Mesendoderm (in vitro differentiated cells): ENCODE measurements around the gene ATP6V0C.

Experiments
- DNase-seq: peaks from one replicate; pipeline ENCODE4 v3.0.0; 2013
- H2AK5ac ChIP-seq: 2 replicates; pipeline ENCODE4 v1.6.1; 2013; ENCODE audit warnings: low read length, inconsistent platforms
- H2BK120ac ChIP-seq: 2 replicates; pipeline ENCODE4 v1.6.1; 2013; ENCODE audit warnings: low read depth, mild to moderate bottlenecking, low read length, moderate library complexity, mixed read lengths
- H2BK15ac ChIP-seq: replicated peaks from 2 replicates; pipeline ENCODE4 v1.6.1; 2013; ENCODE audit warnings: low read depth, mild to moderate bottlenecking, moderate library complexity
- H2BK5ac ChIP-seq: 2 replicates; pipeline ENCODE4 v1.6.1; 2013; ENCODE audit warnings: low read length, inconsistent platforms
- H3K18ac ChIP-seq: 2 replicates; pipeline ENCODE4 v1.6.1; 2013; ENCODE audit warnings: mild to moderate bottlenecking, low read length, mixed read lengths
- H3K23ac ChIP-seq: one replicate; pipeline ENCODE4 v1.6.1; 2013; ENCODE audit warnings: low read length
- H3K27ac ChIP-seq: 2 replicates; pipeline ENCODE4 v1.5.1; 2013; ENCODE audit warnings: low read depth, mild to moderate bottlenecking, inconsistent platforms, low read length, moderate library complexity
- H3K27me3 ChIP-seq: 2 replicates; pipeline ENCODE4 v1.6.1; 2013; ENCODE audit warnings: low read length, control low read depth, mild to moderate bottlenecking, inconsistent platforms; ENCODE audit not compliant: insufficient read depth, poor library complexity
- H3K36me3 ChIP-seq: 2 replicates; pipeline ENCODE4 v1.6.1; 2013; ENCODE audit warnings: low read length, inconsistent platforms; ENCODE audit not compliant: control insufficient read depth, insufficient read depth
- H3K4ac ChIP-seq: one replicate; pipeline ENCODE4 v1.6.1; 2013; ENCODE audit warnings: low read depth, mild to moderate bottlenecking, low read length, moderate library complexity
- H3K4me1 ChIP-seq: 2 replicates; pipeline ENCODE4 v1.6.1; 2013; ENCODE audit warnings: low read depth, low read length, inconsistent platforms; ENCODE audit not compliant: control insufficient read depth
- H3K4me2 ChIP-seq: 2 replicates; pipeline ENCODE4 v1.6.1; 2013; ENCODE audit warnings: low read length
- H3K4me3 ChIP-seq: 2 replicates; pipeline ENCODE4 v1.5.1; 2013; ENCODE audit warnings: mild to moderate bottlenecking, low read length
- H3K56ac ChIP-seq: one replicate; pipeline ENCODE4 v1.6.1; 2013; ENCODE audit warnings: low read length
- H3K79me1 ChIP-seq: 2 replicates; pipeline ENCODE4 v1.6.1; 2013; ENCODE audit warnings: low read length, inconsistent platforms
- H3K79me2 ChIP-seq: 2 replicates; pipeline ENCODE4 v1.6.1; 2013; ENCODE audit warnings: mild to moderate bottlenecking, low read length; ENCODE audit not compliant: control insufficient read depth, insufficient read depth
- H3K9ac ChIP-seq: 2 replicates; pipeline ENCODE4 v1.6.1; 2013; ENCODE audit warnings: low read length, inconsistent platforms
- H4K5ac ChIP-seq: one replicate; pipeline ENCODE4 v1.6.1; 2013; ENCODE audit warnings: low read length
- H4K8ac ChIP-seq: one replicate; pipeline ENCODE4 v1.6.1; 2013; ENCODE audit warnings: low read depth, mild to moderate bottlenecking, control low read depth, low read length, moderate library complexity
- whole genome bisulfite sequencing: extraction: QIAGEN DNeasy Blood & Tissue Kit; methylation state at CpG from one replicate; pipeline ENCODE4 v1.1.7; 2013; ENCODE audit warnings: low lambda C conversion rate, missing lambda C conversion rate; ENCODE audit not compliant: insufficient coverage; ENCODE audit errors: extremely low coverage; 5-methylcytosine and 5-hydroxymethylcytosine counted together

Gene ATP6V0C

DNA sequence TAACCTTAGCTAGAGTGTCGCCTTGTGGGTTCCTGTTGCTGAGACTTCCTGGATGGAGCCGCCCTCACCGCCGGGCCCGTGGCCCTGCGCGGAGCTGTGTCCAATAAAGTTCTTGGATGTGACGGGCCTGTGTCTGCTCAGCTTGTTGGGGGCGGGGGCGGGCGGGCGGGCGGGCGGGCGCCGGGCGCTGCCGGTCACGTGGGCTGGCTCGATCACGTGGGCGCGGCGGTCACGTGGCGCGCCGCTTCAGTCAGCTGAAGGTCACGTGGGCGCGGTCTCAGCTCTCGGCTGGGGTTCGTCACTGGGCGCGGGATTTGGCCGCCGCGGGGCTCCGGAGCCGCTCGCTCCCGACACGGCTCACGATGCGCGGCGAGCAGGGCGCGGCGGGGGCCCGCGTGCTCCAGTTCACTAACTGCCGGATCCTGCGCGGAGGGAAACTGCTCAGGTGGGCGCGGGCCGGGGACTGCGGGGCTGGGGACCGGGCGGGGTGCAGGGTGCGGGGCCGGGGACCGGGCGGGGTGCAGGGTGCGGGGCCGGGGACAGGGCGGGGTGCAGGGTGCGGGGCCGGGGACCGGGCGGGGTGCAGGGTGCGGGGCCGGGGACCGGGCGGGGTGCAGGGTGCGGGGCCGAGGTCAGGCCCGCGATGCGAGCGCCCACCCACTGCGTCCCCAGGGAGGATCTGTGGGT, 6.5 kb downstream of the ATP6V0C start, which contains the start of gene AMDHD2:
AMDHD2 (plus strand) TSS at position 275 of the 687 bp plus-strand sequence; CDS start at position 363, 88 bp downstream.
- H3K27ac ChIP-seq = no peak within 1 kb of the TSS
- H4K5ac ChIP-seq = no peak within 1 kb of the TSS
- H2BK5ac ChIP-seq = no peak within 1 kb of the TSS
- H3K79me1 ChIP-seq = peaks cover 13% of the 10 kb centered on the region
- H3K79me2 ChIP-seq = peaks cover 40% of the 10 kb centered on the region
- peak within 1 kb of the TSS; percentile 85 for H3K9ac ChIP-seq
- no peak within 1 kb of the TSS for H4K8ac ChIP-seq
- H3K27me3 ChIP-seq = no peaks in the 10 kb centered on the region
- peak within 1 kb of the TSS; percentile 65 for H3K4me3 ChIP-seq
- no peak within 1 kb of the TSS for H3K18ac ChIP-seq
- H3K4me2 ChIP-seq = peak within 1 kb of the TSS; percentile 81
- no peak within 1 kb of the TSS for H2BK15ac ChIP-seq
- peak within 1 kb of the TSS; percentile 85 for H3K56ac ChIP-seq
- H3K23ac ChIP-seq = no peak within 1 kb of the TSS
- peak within 1 kb of the TSS; percentile 56 for H3K4ac ChIP-seq
- H3K36me3 ChIP-seq = no peaks in the 10 kb centered on the region
- no CpG with 5 or more reads among the region's 83 CpGs for WGBS
- H2AK5ac ChIP-seq = no peak within 1 kb of the TSS
- DNase-seq = peak; percentile 93
- H2BK120ac ChIP-seq = no peak within 1 kb of the TSS
- no peaks in the 10 kb centered on the region for H3K4me1 ChIP-seq

DNA sequence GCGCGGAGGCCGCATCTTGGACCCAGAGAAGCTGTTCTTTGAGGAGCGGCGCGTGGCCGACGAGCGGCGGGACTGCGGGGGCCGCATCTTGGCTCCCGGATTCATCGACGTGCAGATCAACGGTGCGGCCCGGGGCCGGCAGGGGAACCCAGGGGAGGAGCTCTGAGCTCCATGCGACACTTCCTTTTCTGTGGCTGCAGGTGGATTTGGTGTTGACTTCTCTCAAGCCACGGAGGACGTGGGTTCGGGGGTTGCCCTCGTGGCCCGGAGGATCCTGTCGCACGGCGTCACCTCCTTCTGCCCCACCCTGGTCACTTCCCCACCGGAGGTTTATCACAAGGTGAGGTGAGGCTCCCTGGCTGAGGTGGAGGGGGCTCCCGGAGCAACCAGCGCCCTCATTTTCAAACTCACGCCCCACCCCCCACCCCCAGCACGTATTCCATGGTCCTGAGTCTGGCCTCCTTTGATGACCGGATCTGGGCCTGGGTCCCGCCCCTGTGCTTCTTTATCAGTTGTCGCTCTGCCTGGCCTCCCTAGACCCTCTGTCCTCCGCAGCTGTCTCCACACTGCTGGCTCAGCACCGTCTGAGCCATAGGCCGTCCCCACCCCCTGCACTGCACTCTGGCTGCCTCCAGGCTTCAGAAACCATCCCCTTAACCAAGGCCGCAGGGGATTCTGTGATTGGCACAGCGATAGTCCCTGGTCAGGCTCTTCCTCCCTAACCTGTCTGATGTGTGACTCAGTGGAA, 7.2 kb downstream of the ATP6V0C start:
- peaks cover 10% of the 10 kb centered on the region for H3K79me1 ChIP-seq
- H3K27me3 ChIP-seq = no peaks in the 10 kb centered on the region
- no peak overlapping the region for H2AK5ac ChIP-seq
- H4K8ac ChIP-seq = no peak overlapping the region
- DNase-seq = peak; percentile 68
- H3K23ac ChIP-seq = no peak overlapping the region
- WGBS = no CpG with 5 or more reads among the region's 41 CpGs
- no peak overlapping the region for H3K27ac ChIP-seq
- no peak overlapping the region for H2BK15ac ChIP-seq
- H3K4ac ChIP-seq = peak overlapping the region; percentile 56
- H3K18ac ChIP-seq = no peak overlapping the region
- no peaks in the 10 kb centered on the region for H3K4me1 ChIP-seq
- no peak overlapping the region for H2BK120ac ChIP-seq
- H3K4me3 ChIP-seq = peak overlapping the region; percentile 65
- no peaks in the 10 kb centered on the region for H3K36me3 ChIP-seq
- H2BK5ac ChIP-seq = no peak overlapping the region
- peak overlapping the region; percentile 81 for H3K4me2 ChIP-seq
- peak overlapping the region; percentile 85 for H3K9ac ChIP-seq
- H4K5ac ChIP-seq = no peak overlapping the region
- H3K56ac ChIP-seq = peak overlapping the region; percentile 82
- H3K79me2 ChIP-seq = peaks cover 33% of the 10 kb centered on the region

DNA sequence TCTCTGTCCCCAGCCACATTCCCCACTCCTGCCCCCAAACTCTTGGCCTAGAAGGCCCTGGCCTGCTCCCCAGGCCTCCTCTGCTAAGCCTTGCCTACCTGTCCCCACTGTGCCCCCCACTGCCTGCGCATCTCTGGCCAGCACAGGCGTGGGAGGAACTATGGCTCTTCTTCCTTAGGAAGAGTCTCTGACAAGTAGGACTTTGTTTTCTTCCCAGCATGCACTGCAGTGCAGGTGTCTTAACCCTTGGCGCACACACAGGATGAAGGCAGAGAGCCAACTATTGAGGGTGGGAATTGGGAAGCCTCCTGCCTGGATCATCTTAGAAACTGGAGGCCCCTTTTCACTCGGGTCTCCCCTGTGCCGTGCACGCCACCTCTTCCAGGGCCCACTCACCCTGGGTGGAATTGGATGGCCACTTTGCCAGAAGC, 10.1 kb downstream of the ATP6V0C start:
- WGBS = no CpG with 5 or more reads among the region's 6 CpGs
- H3K79me1 ChIP-seq = peaks cover 3% of the 10 kb centered on the region

DNA sequence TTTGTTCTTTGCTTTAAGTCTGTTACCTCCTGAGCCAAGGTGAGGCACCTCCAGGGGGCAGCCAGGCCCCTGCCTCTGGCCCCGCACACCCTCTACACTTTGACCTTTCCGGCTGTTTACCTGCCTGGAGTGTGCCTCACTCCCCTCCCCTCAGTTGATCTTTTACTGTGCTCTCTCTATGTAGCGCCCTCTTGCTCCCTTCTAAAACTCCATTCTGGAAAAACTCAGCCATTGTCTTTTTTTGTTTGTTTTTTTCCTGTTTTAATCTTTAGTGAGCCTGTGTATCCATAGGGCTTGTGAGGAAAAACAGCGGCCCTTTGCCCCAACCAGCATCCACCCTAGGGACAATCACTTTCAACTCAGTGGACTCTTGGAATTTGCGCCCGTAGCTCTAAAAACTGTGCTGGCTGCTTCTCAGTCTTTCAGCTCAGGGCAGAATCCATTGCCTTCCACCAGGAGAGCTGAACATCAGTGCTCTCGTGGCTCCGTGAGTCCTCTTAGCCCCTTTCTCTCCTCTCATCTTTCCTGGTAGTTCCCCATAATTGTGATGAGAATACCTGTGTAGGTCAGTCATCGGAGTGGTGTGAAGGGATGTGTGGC, 10.7 kb downstream of the ATP6V0C start:
- H3K9ac ChIP-seq = no peak overlapping the region
- no CpG with 5 or more reads among the region's 9 CpGs for WGBS
- no peak overlapping the region for H3K4me3 ChIP-seq
- no peak overlapping the region for H3K4ac ChIP-seq
- H2BK5ac ChIP-seq = no peak overlapping the region
- H3K4me2 ChIP-seq = no peak overlapping the region
- H3K27me3 ChIP-seq = no peaks in the 10 kb centered on the region
- no peak for DNase-seq
- H3K79me2 ChIP-seq = no peaks in the 10 kb centered on the region
- no peak overlapping the region for H2AK5ac ChIP-seq
- H3K56ac ChIP-seq = no peak overlapping the region
- no peak overlapping the region for H2BK120ac ChIP-seq
- no peak overlapping the region for H4K5ac ChIP-seq
- H3K23ac ChIP-seq = no peak overlapping the region
- no peak overlapping the region for H2BK15ac ChIP-seq
- no peak overlapping the region for H3K18ac ChIP-seq
- H3K79me1 ChIP-seq = peaks cover 3% of the 10 kb centered on the region
- H3K27ac ChIP-seq = no peak overlapping the region
- no peak overlapping the region for H4K8ac ChIP-seq
- peaks cover 2% of the 10 kb centered on the region for H3K36me3 ChIP-seq
- H3K4me1 ChIP-seq = no peaks in the 10 kb centered on the region

More for the DNA sequence above, 10.1 kb downstream of the ATP6V0C start:
- H2BK120ac ChIP-seq = no peak overlapping the region
- H3K4ac ChIP-seq = no peak overlapping the region
- no peak for DNase-seq
- no peaks in the 10 kb centered on the region for H3K4me1 ChIP-seq
- H3K27me3 ChIP-seq = no peaks in the 10 kb centered on the region
- no peak overlapping the region for H3K56ac ChIP-seq
- H3K4me3 ChIP-seq = no peak overlapping the region
- no peak overlapping the region for H2BK15ac ChIP-seq
- H3K9ac ChIP-seq = no peak overlapping the region
- H3K79me2 ChIP-seq = peaks cover 5% of the 10 kb centered on the region
- peaks cover 2% of the 10 kb centered on the region for H3K36me3 ChIP-seq
- H4K8ac ChIP-seq = no peak overlapping the region
- H3K23ac ChIP-seq = no peak overlapping the region
- no peak overlapping the region for H4K5ac ChIP-seq
- no peak overlapping the region for H2BK5ac ChIP-seq
- H3K27ac ChIP-seq = no peak overlapping the region
- H3K18ac ChIP-seq = no peak overlapping the region
- H3K4me2 ChIP-seq = no peak overlapping the region
- H2AK5ac ChIP-seq = no peak overlapping the region

- H3K9ac ChIP-seq = no peak overlapping the region
- no CpG with 5 or more reads among the region's 8 CpGs for WGBS
- no peaks in the 10 kb centered on the region for H3K27me3 ChIP-seq
- no peak overlapping the region for H3K18ac ChIP-seq
- no peak overlapping the region for H3K4me3 ChIP-seq
- peaks cover 2% of the 10 kb centered on the region for H3K36me3 ChIP-seq
- H2BK15ac ChIP-seq = no peak overlapping the region
- no peak overlapping the region for H4K8ac ChIP-seq
- no peak overlapping the region for H3K56ac ChIP-seq
- DNase-seq = no peak
- no peak overlapping the region for H2AK5ac ChIP-seq
- H3K4ac ChIP-seq = no peak overlapping the region
- no peak overlapping the region for H3K23ac ChIP-seq
- no peak overlapping the region for H3K4me2 ChIP-seq
- H3K79me2 ChIP-seq = no peaks in the 10 kb centered on the region
- H3K4me1 ChIP-seq = no peaks in the 10 kb centered on the region
- peaks cover 2% of the 10 kb centered on the region for H3K79me1 ChIP-seq
- H4K5ac ChIP-seq = no peak overlapping the region
- no peak overlapping the region for H3K27ac ChIP-seq
- H2BK120ac ChIP-seq = no peak overlapping the region
- no peak overlapping the region for H2BK5ac ChIP-seq
These were observed 12.4 kb downstream of the ATP6V0C start for GRCh38 chr16:2526135-2526534.
